Measurements from ENCODE around the gene TOMM20.
"Not testable (repeated sequence)": the region's sequence is repeated elsewhere in the genome, so short reads cannot be mapped to it uniquely, and the experiment has no call there.

Gene TOMM20

DNA sequence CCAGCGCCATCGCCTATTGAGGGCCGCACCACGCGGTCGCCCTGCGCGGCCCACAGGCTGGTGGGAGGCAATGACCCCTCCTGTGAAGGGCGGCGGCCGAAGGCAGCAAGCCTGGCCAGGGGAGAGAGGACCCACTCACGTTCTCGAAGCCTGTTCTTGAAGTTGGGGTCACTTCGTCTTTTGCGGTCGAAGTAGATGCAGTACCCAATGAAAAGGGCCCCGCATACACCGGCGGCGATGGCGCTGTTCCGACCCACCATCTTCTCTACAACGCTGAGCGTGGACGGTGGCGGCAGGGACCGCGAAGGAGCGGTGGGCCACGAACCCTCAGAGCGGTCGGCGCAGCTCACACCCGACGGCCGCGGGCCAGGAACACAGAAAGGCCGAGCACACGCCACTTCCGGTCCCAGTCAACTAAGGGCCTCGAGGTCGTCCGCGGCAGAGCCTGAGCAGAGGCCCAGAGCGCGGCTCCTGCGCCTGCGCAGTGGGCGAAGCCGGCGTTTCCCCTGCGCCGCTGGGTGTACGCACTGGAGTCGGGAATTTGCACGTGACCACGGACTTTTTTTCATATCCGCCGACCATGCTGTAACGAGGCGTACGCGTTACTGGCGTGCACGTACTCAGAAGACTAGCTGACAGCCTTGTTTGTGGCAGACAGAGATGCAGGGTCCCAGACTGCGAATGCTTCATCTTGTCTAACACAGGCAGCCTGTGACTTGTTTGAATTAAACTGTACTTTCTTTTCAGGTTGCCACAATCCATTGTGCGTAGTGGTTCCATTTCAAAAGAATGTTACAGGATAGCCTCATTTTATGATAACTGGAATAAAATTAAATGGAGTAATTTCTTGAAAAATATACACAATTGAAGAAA lies at the start of gene TOMM20:
Gene TOMM20, minus strand, starts transcription at position 382 of the 873 bp plus-strand sequence. Its CDS starts 122 bp downstream, at position 260.
- peak; percentile 91 for DNase-seq (ENCODE audit: low read depth, low spot score)

DNA sequence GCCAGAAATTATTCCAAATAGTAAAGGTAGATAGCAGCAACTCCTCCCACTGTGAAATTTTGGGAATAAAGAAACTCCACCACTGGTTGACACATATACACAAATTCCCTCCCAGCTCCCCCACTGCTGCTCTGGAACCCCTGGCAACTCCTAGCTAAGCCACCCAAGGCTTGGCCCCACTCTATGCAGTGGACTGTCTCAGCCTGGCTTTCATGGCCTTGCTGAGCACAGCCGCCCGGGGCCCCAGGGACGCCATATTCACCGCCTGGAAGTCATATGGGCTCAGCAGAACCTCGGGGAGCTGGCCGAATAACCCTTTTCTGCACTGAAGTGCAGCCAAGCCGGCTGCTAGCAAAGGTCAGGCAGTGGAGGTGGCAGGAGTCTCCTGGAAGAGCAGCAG lies 47.8 kb upstream of the TOMM20 start:
- no peak for DNase-seq (ENCODE audit: low read depth, low spot score)

DNA sequence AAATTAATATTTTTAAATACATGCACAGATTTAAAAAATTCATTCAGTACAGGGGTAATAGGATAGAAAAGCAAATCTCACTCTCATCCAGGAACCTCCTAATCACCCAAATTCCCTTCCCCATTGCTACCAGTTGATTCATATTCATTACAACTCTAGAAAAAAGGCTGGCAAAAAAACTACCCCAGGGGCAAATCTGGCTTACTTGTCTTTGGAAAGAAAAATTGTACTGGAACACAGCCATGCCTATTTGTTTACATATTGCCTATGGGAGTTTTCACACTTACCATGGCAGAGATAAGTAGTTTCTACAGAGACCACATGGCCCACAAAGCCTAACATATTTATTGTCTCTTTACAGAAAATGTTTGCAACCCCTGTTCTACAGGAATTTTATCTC lies 41.3 kb upstream of the TOMM20 start:
- DNase-seq (ENCODE audit: low read depth, low spot score), result no peak

DNA sequence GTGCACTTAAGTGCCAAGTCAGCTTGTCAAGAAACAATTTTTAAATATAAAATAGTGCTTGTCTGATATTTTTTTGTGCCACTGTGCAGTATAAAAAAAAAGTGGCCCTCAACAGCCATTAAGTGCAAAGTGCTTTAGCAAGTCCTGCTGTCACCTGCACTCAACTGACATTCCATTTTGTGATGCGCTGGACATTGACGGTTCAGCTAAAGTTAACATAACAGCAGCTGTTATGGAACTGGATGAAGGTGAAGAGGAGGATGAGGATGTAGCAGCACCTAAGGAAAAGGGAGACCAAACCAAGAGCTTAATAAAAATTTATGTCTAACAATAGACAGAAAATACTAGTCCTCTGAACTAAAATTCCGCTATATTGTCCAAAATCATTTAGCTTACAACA lies 39.7 kb upstream of the TOMM20 start:
- no peak for DNase-seq (ENCODE audit: low read depth, low spot score)

DNA sequence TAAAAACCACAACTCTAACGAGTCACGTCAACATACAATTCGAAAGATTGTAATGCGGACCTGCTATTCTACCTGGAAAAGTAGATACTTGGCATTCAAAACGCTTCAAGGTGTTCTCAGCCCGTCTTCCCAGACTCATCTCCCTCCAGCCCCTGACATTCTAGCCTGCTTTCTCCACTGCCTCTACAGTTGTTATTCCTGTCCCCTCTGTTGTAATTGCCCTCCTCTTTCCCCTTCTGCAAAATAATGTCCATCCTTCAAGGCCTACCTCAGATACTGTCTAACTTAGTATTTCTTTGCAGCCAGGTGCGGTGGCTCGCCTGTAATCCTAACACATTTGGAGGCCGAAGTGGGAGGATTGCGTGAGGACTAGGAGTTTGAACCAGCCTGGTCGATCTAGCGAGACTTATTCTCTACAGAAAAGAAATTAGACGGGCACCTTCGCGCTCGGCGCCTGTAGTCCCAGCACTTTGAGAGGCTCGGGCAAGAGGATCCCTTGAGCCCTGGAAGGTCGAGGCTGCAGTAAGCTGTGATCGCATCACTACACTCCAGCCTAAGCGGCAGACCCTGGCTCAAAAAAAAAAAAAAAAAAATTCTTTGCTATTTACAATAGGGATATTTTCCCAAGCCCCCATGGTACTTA lies 33.2 kb upstream of the TOMM20 start:
- DNase-seq (ENCODE audit: low read depth, low spot score), result no peak

DNA sequence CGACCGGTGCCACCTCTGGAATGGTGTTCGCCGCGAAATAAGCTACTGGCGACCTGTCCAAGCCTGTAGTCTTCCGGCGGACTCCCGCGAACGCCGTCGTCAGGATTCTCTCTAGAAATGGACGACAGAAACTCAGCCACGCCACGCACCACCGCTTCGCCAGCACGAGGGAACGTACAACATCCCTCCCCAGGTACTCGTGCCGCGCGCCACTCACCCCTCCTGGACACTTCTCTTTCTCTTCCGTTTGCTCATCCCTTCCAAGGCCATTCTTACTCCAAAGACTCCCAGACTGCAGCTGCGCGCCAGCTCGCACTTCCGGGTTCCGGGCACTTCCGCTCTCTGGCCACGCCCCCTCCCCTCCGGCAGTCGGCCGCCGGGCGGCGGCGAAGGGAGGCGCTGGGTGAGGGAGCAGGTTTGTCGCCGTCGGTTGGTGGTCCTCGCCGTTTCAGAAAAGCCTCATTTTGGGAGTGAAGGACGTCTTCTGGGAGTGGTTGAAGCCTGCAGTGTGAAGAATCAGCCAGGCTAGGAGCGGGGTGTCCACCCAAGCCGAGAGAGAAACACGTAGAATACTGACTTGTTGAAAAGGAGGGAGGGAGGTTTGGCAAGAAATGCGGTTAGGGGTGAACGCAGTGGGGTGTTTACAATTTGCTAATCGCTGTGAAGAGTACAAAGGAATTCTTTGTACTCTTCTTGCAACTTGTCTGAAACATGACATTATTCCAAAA lies 32.5 kb upstream of the TOMM20 start, which contains the start of gene RBM34:
Gene RBM34, minus strand, starts transcription at position 294 of the 728 bp plus-strand sequence. Its CDS starts 24 bp downstream, at position 270.
- DNase-seq (ENCODE audit: low read depth, low spot score), result peak; percentile 60

DNA sequence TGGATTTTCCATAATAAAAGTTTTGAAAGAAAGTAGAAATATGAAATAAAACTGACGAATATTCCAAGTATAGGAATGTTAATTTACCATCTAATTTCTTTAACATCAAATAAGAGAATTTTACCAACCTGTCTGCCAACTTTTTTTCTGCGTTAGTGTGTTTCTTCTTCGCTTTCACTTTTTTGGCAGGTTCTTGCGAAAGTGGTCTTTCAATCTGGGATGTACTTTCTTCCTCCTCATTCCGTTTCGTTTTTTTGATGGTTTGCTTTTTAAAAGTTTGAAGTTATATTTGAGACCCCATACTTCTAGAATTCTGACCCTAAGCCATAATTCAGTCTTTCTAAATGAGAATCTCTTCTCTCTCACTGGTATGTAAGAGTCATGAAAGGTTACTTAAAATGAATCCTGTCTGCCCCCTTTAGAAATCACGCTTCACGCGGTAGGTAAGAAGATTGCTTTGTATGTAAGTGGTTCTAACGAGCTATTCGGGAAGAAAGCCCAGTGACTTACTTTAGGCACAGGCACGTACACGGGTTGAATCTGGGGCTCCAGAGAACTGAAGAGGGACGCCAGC lies 31.8 kb upstream of the TOMM20 start:
- DNase-seq (ENCODE audit: low read depth, low spot score), result peak; percentile 6

DNA sequence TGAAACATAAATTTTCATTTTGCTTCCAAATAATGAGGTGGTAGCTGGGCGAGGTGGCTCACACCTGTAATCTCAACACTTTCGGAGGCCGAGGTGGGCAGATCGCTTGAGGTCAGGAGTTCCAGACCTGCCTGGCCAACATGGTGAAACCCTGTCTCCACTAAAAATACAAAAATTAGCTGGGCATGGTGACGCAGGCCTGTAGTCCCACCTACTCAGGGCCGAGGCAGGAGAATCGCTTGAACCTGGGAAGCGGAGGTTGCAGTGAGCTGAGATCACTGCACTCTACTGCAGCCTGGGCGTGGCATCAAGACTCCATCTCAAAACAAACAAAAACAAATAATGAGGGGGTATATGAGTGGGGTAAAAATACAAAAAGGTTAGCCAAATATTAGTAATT lies 31.3 kb upstream of the TOMM20 start:
- DNase-seq (ENCODE audit: low read depth, low spot score), result not testable (repeated sequence)

DNA sequence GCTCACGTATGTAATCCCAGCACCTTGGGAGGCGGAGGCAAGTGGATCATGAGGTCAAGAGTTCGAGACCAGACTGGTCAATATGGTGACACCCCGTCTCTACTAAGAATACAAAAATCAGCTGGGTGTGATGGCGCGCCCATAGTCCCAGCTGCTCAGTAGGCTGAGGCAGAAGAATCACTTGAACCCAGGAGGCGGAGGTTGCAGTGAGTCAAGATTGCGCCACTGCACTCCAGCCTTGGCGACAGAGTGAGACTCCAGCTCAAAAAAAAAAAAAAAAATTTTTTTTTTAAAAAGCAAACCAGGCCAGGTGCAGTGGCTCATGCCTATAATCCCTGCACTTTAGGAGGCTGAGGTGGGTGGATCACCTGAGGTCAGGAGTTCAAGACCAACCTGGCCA lies 30.6 kb upstream of the TOMM20 start:
- not testable (repeated sequence) for DNase-seq (ENCODE audit: low read depth, low spot score)

DNA sequence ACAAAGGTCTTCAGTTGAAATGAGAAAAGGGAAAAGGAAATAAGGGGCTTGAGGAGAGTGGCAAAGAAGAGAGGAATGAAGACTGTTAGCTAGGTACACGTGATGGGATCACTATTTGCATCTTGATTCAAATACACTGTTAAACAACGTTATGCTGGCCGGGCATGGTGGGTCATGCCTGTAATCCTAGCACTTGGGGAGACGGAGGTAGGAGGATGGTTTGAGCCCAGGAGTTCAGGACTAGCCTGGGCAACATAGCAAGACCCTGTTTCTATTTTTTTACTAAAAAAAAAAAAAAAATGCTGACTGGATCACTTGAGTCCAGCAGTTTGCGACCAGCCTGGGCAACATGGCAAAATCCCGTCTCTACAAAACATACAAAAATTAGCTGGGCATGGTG lies 30.0 kb upstream of the TOMM20 start:
- DNase-seq (ENCODE audit: low read depth, low spot score), result no peak

DNA sequence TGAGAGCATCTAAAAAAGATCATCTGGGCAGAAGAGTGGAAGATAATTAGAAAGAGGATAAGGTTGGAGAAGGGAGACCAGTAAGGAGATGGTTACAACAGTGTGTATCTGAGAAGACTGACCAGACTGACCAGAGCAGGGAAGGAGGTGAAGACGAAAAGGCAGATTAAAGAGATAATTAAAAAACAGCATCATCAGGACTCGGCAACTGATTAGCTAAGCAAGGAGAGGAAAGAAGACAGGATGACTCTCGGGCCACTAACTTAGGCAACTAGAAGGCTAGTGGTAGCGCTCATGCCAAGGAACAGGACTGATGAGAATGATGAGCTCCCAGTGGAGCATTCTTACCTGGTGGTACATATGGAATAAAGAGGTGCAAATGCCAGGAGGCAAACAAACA lies 28.5 kb upstream of the TOMM20 start:
- DNase-seq (ENCODE audit: low read depth, low spot score), result no peak

DNA sequence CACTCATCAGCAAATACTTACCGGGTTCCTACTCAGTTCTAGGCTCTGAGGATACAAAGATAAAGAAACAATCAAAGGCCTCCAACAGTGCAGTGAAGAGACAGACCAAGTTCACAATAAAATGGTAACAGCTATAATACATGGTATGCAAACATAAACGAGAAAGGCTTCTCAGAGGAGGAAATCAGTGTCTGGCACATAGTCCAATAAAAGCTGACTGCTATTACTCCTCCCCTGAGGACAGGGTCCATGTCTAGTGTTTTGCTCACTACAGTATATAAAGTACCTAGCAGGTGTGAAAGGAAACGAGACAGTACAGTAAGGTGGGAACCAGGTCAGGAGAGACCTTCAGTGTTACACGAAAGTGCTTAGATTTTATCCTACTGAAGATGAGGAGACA lies 28.1 kb upstream of the TOMM20 start:
- no peak for DNase-seq (ENCODE audit: low read depth, low spot score)

DNA sequence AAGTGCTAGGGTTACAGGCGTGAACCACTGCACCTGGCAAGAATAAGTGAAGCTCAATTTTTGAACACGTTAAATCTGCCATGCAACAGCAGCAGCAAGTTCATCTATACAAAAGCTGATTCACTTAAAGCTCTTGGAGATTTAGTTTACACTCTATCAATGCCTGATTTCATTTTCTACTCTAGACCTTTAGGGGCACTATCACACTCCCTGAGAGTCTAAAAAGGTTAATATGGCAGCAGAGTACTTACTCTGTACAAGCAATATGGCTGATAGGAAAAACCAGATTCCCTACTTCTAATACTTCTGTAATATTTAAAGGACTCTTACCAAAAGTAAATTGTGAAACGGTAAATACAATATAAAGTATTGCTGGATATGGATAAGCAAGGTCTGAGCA lies 27.6 kb upstream of the TOMM20 start:
- DNase-seq (ENCODE audit: low read depth, low spot score), result no peak

DNA sequence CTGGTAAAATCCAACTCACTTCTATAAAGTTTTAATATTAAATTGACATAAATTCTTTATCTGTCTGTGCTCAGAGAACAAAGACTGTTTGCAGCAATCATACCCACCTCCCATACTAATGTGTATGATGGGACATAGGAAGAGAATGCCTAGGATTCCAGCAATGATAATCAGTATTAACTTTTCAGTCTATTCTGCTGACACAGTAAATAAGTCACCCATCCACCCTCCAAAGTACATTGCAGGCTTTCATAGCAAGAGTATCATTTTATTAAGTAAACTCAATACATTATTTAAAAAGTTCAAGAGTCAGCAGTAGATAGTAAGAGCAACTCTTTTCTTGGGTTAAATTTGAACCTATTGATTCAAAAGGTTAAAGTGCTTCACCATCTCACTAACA lies 23.6 kb upstream of the TOMM20 start:
- no peak for DNase-seq (ENCODE audit: low read depth, low spot score)

DNA sequence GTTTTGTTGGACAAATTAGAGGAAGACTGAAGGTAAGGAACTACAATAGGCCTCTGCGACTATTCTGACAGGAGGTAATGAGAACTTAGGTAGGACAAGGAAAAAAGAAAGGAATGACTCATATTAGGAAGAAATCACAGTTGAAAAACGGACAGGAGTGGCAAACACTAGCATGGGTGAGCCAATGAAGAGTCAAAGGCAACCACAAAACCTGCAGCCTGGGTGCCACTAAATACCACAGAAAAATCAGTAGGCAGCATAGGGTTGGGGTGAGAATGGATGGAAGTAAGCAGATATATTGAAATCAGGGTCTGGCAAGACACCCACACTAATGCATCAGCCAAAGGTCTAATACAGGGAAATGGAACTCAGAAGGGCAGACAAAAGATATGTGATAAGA lies 22.4 kb upstream of the TOMM20 start:
- no peak for DNase-seq (ENCODE audit: low read depth, low spot score)

DNA sequence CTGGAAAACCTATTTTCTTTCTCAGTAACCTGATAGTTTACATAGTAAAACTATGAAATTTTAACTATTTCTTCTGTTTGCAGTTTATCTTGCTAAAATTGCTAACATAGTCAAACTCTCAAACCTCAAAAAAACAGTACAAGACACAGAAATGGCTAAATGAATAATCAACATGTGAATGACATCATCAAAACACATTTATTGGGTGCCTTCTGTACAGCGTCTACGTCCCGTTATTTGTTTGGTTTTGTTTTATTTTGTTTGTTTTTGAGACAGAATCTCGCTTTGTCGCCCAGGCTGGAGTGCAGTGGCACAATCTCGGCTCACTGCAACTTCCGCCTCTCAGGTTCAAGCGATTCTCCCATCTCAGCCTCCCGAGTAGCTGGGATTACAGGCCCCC lies 21.2 kb upstream of the TOMM20 start:
- no peak for DNase-seq (ENCODE audit: low read depth, low spot score)

DNA sequence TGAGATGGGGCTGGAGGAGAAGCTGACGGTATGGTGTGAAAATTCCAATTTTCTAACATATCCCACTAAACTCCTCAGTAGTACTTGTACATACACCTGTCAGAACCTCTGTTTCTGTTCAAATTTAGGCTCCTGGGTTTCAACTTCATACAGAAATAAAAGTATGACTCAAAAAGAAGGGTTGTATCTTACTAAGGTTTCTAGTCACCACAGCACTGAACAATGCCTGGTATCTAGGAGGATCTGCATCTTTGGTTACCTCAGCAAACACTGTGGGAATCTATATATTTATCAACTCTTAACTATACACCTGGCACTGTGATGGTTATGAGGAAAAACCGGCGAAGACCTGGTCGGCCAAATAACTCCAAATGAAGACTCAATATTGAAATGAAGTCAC lies 18.6 kb upstream of the TOMM20 start:
- DNase-seq (ENCODE audit: low read depth, low spot score), result no peak

DNA sequence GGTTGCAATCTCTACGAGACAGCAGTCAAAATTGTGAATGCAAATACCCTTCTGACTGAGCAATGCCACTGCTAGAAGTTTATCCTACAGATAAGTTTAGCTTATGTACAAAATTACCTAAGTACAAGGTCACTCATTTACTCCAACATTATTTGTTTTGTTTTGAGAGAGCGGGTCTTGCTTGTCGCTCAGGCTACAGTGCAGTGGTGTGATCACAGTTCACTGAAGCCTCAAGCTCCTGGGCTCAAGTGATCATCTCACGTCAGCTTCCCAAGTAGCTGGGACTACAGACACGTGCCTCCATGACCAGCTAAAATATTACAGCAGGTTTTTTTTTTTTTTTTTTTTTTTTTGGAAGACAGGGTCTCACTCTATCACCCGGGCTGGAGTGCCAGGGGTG lies 17.0 kb upstream of the TOMM20 start:
- no peak for DNase-seq (ENCODE audit: low read depth, low spot score)

DNA sequence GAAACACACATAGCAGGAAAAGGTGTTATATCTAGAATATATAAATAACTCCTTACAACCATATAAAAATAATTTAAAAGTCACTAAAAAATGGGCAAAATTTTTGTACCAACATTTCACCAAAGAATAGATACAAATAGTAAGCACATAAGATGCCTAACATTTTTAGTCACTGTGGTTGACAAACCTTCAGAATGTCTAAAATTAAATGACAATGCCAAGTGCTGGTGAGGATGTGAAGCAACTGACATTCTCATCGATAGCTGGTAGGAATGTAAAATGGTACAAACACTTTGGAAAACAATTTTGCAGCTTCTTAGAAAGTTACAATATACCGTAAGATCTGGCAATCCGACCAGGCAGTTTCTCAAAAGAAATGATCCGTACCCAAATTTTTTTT lies 14.4 kb upstream of the TOMM20 start:
- no peak for DNase-seq (ENCODE audit: low read depth, low spot score)

DNA sequence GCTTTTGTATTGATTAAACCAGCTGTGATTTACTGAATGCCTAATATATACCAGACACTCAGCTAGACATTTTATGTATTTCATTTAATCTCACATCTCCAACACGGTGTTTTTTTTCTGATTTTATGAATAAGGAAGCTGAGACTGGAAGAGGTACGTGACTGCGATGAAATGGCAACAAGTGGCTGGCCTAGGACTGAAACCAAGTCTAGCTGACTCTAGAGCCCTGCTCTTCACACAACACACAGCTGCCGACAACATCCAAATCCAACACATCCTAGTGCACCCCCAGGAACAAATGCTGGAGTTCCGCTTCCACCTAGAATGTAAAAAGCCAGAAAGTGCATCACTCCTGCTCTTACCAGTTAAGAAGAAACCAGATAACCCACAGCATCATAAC lies 10.7 kb upstream of the TOMM20 start:
- no peak for DNase-seq (ENCODE audit: low read depth, low spot score)

DNA sequence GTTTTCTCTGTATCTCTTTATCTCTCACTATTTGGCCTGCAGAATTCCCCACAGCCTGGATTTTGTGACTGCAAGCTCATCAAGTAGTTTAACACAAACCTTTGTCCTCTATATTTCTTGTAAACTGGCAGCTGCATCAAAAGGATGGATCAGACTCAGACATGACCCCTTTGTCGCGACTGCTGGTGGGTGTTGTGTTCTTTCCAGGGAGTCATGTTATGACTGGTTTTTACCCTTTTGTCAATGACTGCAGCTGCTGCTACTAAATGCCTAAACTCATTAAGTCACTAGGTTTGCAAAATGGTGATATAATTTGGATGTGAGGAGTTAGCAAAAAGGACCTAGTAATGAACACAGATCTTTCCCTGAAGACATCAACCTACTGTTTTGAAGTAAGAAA lies 10.2 kb upstream of the TOMM20 start:
- no peak for DNase-seq (ENCODE audit: low read depth, low spot score)

DNA sequence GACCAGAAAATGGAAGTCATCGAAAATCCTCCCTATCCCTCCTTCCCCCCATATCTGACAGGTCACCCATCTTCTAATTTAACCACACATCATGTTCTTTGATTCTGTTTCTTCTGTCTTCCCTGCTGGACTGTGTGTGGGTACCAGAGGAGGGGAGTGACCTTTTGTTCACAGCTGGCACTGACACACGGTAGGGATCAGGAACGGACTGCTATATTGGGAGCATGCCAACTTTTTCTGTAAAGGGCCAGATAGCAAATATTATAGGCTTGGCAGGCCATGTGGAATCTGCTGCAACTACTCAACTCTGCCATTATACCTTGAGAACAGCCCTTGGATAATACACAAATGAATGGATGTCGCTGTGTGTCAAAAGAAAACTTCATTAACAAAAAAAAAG lies 7.5 kb upstream of the TOMM20 start:
- DNase-seq (ENCODE audit: low read depth, low spot score), result no peak
